HCT116 (cell line): ENCODE data around the gene SCCPDH.

Experiments used
- EZH2 ChIP-seq: fragments of 200-600 bp; sonication (generic); IDR thresholded peaks from 2 replicates; pipeline ENCODE4 v1.6.1; 2017; ENCODE audit warnings: antibody characterized with exemption, mixed run types
- EZH2phosphoT487 ChIP-seq: fragments of 200-600 bp; IDR thresholded peaks from 2 replicates; pipeline ENCODE4 v1.6.1; 2018; ENCODE audit warnings: antibody characterized with exemption, borderline replicate concordance
- FOSL1 ChIP-seq: IDR thresholded peaks from 2 replicates; pipeline ENCODE4 v1.6.1; 2012; ENCODE audit warnings: low read depth
- JUND ChIP-seq: IDR thresholded peaks from 2 replicates; pipeline ENCODE4 v1.6.1; 2012
- POLR2A ChIP-seq: IDR thresholded peaks from 2 replicates; pipeline ENCODE4 v1.7.0; 2011; ENCODE audit warnings: borderline replicate concordance; ENCODE audit not compliant: insufficient read depth, insufficient read length; ENCODE audit errors: extremely low read depth
- POLR2AphosphoS5 ChIP-seq: IDR thresholded peaks from 2 replicates; pipeline ENCODE4 v1.6.1; 2011; ENCODE audit warnings: mild to moderate bottlenecking, low read depth, low read length, moderate library complexity
- RAD21 ChIP-seq: IDR thresholded peaks from 2 replicates; pipeline ENCODE4 v1.6.1; 2012; ENCODE audit warnings: low read depth, mild to moderate bottlenecking
- YY1 ChIP-seq: IDR thresholded peaks from 2 replicates; pipeline ENCODE4 v1.6.1; 2011; ENCODE audit warnings: low read length, low read depth, moderate library complexity, mild to moderate bottlenecking; ENCODE audit not compliant: insufficient replicate concordance; ENCODE audit errors: extremely low read depth
- ZFX ChIP-seq: fragments of 450-650 bp; IDR thresholded peaks from 2 replicates; pipeline ENCODE4 v1.6.1; 2017
- ZNF274 ChIP-seq: fragments of 200-500 bp; sonication (Bioruptor generic); IDR thresholded peaks from 2 replicates; pipeline ENCODE4 v1.6.1; 2014; ENCODE audit warnings: mild to moderate bottlenecking, low read depth, low read length, inconsistent platforms
- TF ChIP-seq, protein P1 (sequence below), 3 experiments: fragments of 200-600 bp in 1 of 3; sonication (generic) in 1 of 3; IDR thresholded peaks in 2 of 3; conservative IDR thresholded peaks in 1 of 3; 2 replicates each; pipeline ENCODE4 v1.5.1; 2012 to 2017; ENCODE audit warnings: low read depth in 2 of 3, low read length in 2 of 3, antibody characterized with exemption in 1 of 3, borderline replicate concordance in 1 of 3, control low read depth in 1 of 3, mild to moderate bottlenecking in 1 of 3, mixed read lengths in 1 of 3, mixed run types in 1 of 3, moderate library complexity in 1 of 3; ENCODE audit not compliant: insufficient read depth in 1 of 3
- TF ChIP-seq, protein P2 (sequence below): IDR thresholded peaks from 2 replicates; pipeline ENCODE4 v1.6.1; 2012
- TF ChIP-seq, protein P3 (sequence below): IDR thresholded peaks from 2 replicates; pipeline ENCODE4 v1.6.1; 2011; ENCODE audit warnings: mild to moderate bottlenecking, low read length, moderate library complexity; ENCODE audit not compliant: insufficient replicate concordance; ENCODE audit errors: extremely low read depth

DNA sequence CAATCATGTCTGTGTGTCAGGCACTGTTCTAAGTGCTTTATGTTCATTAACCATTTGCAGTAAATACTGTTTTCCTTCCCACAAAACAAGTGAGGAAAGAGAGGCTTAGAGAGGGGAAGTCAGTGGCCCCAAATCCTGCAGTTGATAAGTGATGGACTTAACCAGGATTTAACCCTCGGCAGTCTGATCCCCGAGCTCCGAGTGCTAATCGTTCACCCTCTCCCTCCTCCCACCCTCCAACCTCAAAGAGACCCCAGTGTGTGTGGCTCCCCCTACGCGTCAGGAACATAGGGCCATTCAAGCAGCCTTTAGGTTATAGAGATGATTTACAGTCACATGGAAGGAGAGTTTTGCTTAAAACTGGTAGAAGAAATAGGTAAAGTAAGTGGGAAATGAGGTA lies 47.2 kb downstream of the SCCPDH start:
- TF ChIP-seq JUND = no peak
- TF ChIP-seq, protein P1, sequence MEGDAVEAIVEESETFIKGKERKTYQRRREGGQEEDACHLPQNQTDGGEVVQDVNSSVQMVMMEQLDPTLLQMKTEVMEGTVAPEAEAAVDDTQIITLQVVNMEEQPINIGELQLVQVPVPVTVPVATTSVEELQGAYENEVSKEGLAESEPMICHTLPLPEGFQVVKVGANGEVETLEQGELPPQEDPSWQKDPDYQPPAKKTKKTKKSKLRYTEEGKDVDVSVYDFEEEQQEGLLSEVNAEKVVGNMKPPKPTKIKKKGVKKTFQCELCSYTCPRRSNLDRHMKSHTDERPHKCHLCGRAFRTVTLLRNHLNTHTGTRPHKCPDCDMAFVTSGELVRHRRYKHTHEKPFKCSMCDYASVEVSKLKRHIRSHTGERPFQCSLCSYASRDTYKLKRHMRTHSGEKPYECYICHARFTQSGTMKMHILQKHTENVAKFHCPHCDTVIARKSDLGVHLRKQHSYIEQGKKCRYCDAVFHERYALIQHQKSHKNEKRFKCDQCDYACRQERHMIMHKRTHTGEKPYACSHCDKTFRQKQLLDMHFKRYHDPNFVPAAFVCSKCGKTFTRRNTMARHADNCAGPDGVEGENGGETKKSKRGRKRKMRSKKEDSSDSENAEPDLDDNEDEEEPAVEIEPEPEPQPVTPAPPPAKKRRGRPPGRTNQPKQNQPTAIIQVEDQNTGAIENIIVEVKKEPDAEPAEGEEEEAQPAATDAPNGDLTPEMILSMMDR (IDR thresholded peaks at IDR 0.05 in 2 of 3, conservative IDR thresholded peaks at IDR 0.05 in 1 of 3; ENCODE audit: borderline replicate concordance in 1 of 3, insufficient read depth in 1 of 3, low read depth in 2 of 3, low read length in 2 of 3) = no peak
- TF ChIP-seq EZH2 = no peak
- TF ChIP-seq, protein P2, sequence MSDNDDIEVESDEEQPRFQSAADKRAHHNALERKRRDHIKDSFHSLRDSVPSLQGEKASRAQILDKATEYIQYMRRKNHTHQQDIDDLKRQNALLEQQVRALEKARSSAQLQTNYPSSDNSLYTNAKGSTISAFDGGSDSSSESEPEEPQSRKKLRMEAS = no peak
- TF ChIP-seq POLR2A = no peak
- no peak for TF ChIP-seq RAD21
- TF ChIP-seq, protein P3, sequence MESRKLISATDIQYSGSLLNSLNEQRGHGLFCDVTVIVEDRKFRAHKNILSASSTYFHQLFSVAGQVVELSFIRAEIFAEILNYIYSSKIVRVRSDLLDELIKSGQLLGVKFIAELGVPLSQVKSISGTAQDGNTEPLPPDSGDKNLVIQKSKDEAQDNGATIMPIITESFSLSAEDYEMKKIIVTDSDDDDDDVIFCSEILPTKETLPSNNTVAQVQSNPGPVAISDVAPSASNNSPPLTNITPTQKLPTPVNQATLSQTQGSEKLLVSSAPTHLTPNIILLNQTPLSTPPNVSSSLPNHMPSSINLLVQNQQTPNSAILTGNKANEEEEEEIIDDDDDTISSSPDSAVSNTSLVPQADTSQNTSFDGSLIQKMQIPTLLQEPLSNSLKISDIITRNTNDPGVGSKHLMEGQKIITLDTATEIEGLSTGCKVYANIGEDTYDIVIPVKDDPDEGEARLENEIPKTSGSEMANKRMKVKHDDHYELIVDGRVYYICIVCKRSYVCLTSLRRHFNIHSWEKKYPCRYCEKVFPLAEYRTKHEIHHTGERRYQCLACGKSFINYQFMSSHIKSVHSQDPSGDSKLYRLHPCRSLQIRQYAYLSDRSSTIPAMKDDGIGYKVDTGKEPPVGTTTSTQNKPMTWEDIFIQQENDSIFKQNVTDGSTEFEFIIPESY = no peak
- TF ChIP-seq FOSL1 = no peak
- no peak for TF ChIP-seq POLR2AphosphoS5
- TF ChIP-seq ZNF274 = no peak
- TF ChIP-seq ZFX = no peak
- TF ChIP-seq YY1 = no peak
- TF ChIP-seq EZH2phosphoT487 = no peak
